GM12873 (cell line): ENCODE data around the gene OLA1.

ENCODE experiments used
- CTCF ChIP-seq: IDR thresholded peaks from 2 replicates; pipeline ENCODE4 v1.5.1; 2012; ENCODE audit warnings: low read depth, mild to moderate bottlenecking, moderate library complexity, low read length, control low read depth; ENCODE audit not compliant: insufficient read depth; ENCODE audit errors: missing control alignments

OLA1 gene

DNA sequence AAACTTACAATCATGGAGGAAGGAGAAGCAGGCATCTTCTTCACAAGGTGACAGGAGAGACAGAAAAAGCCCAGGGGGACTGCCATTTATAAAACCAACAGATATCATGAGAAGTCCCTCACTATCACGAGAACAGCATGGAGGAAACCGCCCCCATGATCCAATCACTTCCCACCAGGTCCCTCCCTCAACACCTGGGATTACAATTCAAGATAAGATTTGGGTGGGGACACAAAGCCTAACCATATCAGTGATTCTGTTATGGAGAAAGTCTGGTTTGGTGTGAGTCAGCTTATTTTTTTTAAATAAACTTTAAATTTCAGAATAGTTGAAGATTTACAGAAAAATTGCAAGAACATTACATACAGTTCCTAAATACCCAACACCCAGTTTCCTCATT, 198.4 kb downstream of the OLA1 start:
- TF ChIP-seq CTCF, result no peak

DNA sequence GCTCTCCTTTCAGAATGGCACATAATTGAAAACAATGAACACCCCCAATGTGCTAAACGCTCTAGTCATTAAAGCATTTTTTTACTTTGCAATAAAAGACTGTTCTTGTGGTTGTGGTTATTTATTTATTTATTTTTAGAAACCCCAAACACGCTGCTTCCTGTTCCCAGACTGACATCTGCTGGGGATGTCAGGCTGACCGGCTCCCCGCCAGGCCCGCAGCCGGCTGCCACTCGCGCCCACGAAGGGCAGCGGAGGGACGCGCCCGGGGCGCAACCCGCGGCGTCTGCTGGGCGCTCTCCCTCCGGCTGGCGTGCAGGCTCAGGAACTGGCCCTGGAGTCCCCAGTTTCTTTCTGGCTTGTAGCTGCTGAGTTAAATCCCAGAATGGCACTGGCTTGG, 200.1 kb downstream of the OLA1 start:
- peak; percentile 14 for TF ChIP-seq CTCF

DNA sequence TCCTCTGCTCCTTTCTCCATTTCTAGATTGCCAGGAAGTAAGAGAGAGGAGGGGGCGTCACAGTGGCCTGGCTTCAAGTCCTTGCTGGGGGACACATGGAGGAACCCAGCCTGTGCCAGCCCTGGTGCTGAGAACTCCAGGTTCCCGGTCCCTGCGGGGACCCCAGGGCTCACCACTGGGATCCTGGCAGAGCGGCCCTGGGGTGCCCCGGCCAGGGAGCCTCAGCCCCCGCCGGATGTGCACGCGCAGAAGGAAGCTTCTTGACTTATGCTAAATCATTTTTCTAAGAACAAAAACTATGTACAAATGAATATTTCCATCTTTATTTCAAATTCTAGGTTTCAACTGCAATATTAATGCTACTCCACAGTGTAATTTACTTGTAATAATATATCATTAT, 200.6 kb downstream of the OLA1 start:
- no peak for TF ChIP-seq CTCF

- no peak for TF ChIP-seq CTCF
These were observed 202.2 kb downstream of the OLA1 start for GRCh38 chr2:174046172-174046571.

- no peak for TF ChIP-seq CTCF
These were observed 203.8 kb downstream of the OLA1 start for GRCh38 chr2:174044556-174044955.

DNA sequence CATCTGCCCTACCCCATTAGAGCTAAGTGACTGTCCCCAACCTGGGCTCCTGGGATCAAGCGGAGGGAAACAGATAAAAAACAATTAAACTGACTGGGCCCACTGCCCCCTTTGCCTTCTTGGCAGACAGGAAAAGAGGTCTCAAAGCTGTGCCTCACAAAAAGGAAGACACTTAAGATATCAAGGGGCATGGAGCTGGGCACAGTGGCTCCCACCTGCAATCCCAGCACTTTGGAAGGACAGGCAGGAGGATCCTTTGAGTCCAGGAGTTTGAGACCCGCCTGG, 208.0 kb downstream of the OLA1 start:
- no peak for TF ChIP-seq CTCF

GRCh38 chr2:174039551-174040416, 208.5 kb downstream of the OLA1 start:
- peak; percentile 87 for TF ChIP-seq CTCF
